GM12874 (cell line): ENCODE results near the gene NRG2.

Experiments
- CTCF ChIP-seq: IDR thresholded peaks from 2 replicates; pipeline ENCODE4 v1.5.1; 2011; ENCODE audit warnings: low read depth, mild to moderate bottlenecking, control low read depth, low read length, moderate library complexity; ENCODE audit not compliant: insufficient read depth

Gene NRG2

DNA sequence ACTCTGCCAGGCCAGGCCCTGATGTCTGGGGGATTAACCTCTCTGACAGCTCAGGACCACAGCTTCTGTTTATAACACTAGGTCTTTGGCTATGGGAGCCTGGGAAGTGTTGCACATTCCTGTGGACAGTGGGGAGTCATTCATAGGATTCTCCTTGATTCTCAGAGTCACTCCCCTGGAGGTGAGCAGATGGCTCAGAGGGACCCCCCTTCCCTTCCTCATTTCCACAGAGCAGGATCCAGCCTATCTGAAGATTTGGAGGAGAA, 60.2 kb downstream of the NRG2 start:
- no peak for TF ChIP-seq CTCF

DNA sequence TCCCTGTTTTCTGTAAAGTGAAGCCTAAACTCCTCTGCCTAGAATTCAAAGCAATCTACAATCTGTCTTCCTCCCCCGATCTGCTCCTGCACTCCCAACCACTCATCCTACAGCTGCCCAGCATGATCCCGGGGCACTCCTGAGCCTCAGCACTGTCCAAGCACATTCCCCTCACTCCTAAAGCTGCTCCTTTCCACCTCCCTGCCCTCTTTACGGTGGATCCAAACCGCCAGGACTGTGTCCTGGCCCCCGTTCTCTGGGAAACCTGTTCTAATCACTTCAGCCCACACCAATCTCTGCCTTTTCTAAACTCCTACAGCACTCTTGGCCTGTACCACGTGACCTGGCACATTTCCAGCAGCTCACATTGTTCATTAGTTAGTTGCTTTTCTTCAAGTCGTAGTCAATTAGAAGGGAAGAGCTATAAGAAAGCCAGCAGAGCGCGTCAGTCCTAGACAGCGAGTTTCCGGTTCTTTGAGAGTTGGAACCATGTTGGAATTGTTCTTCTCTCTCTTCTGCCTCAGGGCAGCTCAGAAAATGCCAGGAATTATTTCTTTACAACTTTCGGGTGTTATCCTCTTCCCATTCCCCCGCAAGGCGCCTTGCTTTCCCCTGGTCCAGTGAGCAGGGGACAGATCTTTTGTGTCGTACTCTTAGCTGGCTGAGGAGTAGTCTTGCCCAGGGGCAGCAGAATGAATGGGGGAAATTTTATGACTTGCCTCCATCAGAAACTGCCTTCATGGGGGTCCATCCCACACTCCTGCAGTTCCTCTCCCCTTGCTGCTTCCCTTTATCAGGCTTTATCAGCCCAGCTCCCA, 60.7 kb downstream of the NRG2 start:
- TF ChIP-seq CTCF: no peak

DNA sequence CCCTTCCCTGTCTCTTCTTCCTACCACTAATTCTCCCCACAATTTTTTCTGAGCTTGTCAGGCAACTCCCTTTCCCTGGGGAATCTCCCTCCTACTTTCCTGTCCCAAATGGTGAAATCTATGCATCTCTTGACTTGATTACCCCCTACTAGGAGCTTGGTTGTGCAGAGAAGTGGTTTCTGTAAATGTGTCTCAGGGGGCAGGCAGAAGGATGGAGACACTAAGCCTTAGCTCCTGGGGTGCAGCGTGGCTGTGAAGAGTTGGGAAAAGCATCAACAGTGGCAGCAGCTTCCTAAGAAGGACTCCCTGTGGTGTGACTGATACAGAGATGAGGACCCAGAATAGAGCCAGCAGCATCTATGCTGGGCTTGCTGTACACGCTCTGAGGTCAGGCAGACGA, 62.3 kb downstream of the NRG2 start:
- TF ChIP-seq CTCF: no peak

GRCh38 chr5:139979943-139980342, 63.2 kb downstream of the NRG2 start:
- TF ChIP-seq CTCF: no peak

DNA sequence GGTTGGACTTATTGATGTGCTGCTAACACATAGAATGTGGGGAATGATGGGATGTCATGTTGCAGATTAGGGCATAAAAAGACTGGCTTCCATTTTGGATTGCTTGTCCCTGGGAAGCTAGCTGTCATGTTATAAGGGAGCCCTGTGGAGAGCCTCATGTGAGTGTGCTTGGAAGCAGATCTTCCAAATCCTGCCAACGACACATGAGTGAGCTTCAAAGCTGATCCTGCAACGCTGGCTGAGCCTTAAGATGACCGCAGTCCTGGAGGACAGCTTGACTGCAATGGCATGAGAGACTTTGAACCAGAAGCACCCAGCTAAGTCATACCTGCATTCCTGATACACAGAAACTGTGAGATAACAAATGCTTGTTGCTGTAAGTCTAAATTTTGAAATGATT, 63.6 kb downstream of the NRG2 start:
- TF ChIP-seq CTCF: no peak

DNA sequence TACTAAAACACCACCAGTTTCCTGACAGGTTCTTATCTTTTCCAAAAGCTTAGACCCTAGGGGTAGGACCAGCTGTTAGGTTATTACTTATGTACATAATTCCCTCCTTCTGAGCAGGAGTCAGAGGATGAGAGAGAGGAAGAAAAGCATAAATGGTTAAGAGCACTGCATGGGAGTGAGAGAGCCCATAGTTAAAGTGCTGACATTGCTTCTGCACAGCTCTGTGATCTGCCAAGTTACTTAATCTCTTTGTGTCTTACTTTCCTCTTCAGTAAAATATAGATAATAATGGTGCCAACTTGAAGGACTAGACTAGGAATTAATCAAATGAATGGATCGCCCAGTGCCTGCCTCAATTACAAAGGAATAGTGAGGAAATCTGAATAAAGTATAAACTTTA, 66.4 kb downstream of the NRG2 start:
- TF ChIP-seq CTCF: no peak

GRCh38 chr5:139975942-139976341, 67.2 kb downstream of the NRG2 start:
- no peak for TF ChIP-seq CTCF

GRCh38 chr5:139975306-139975705, 67.8 kb downstream of the NRG2 start:
- no peak for TF ChIP-seq CTCF
